Endothelial cell of umbilical vein (primary cell): ENCODE results near the gene LCAT. TPM values are rescaled to one million over a fixed set of nuclear protein-coding genes. Genes with fewer than 3 reads are reported as not detected.

ENCODE experiments used
- BruUV-seq: library from RNA; stranded (reverse); fragments of 400-500 nt; replicated peaks from 2 replicates; lab custom pipeline; 2021; lab: Mats Ljungman, UMichigan
- CTCF ChIA-PET: fragments of 300-600, 350-600 bp; sonication (Branson Sonifier 250); formaldehyde crosslinking; loops from one replicate; lab custom pipeline; 2021; ENCODE audit warnings: antibody characterized with exemption, inconsistent platforms; lab: Charles Lee
- POLR2A ChIA-PET: fragments of 300-600, 350-600 bp; sonication (Branson Sonifier 250); formaldehyde crosslinking; loops from one replicate; lab custom pipeline; 2021; ENCODE audit warnings: antibody characterized with exemption, inconsistent platforms; lab: Charles Lee
- DNase-seq: peaks from one replicate; pipeline ENCODE4 v3.0.0-alpha.2; 2011; ENCODE audit warnings: low read depth, low spot score
- FAIRE-seq: peaks from 2 replicates; lab custom pipeline; 2011; peaks lifted over from hg19 to GRCh38; lab: Jason Lieb, UNC
- H2AFZ ChIP-seq: 2 replicates; pipeline ENCODE4 v1.6.0; 2012; ENCODE audit warnings: low read depth, low read length, control low read depth, inconsistent platforms
- H3K27ac ChIP-seq: 2 replicates; pipeline ENCODE4 v1.5.1; 2011; ENCODE audit warnings: low read depth, mild to moderate bottlenecking, control low read depth, low read length, moderate library complexity; ENCODE audit not compliant: insufficient read depth
- H3K27me3 ChIP-seq, 2 experiments: 2 replicates each; pipeline versions ENCODE4 v1.6.0 to v1.6.1; 2011; ENCODE audit warnings: low read length in 2 of 2, mixed read lengths in 1 of 2; ENCODE audit not compliant: control insufficient read depth in 2 of 2, insufficient read depth in 2 of 2
- H3K36me3 ChIP-seq, 2 experiments: 2 replicates in 1 of 2; 3 replicates in 1 of 2; pipeline ENCODE4 v1.5.1; 2011; ENCODE audit warnings: low read length in 2 of 2, mild to moderate bottlenecking in 1 of 2, moderate library complexity in 1 of 2; ENCODE audit not compliant: control insufficient read depth in 2 of 2, insufficient read depth in 2 of 2; ENCODE audit errors: extremely low read depth in 1 of 2
- H3K4me1 ChIP-seq: 3 replicates; pipeline ENCODE4 v1.5.1; 2011; ENCODE audit warnings: mild to moderate bottlenecking, low read length; ENCODE audit not compliant: control insufficient read depth, insufficient read depth; ENCODE audit errors: extremely low read depth
- H3K4me2 ChIP-seq: 2 replicates; pipeline ENCODE4 v1.6.1; 2011; ENCODE audit warnings: low read length, control low read depth, mixed read lengths; ENCODE audit not compliant: insufficient read depth
- H3K4me3 ChIP-seq, 3 experiments: fragments of 200-600 bp in 1 of 3; sonication (generic), shearing (Covaris generic) in 1 of 3; replicated peaks in 1 of 3; 2 replicates each; pipeline ENCODE4 v1.5.1; 2011 to 2016; ENCODE audit warnings: control low read depth in 3 of 3, low read length in 3 of 3, mild to moderate bottlenecking in 2 of 3, inconsistent platforms in 1 of 3, low read depth in 1 of 3, moderate library complexity in 1 of 3; ENCODE audit not compliant: insufficient read depth in 1 of 3
- H3K79me2 ChIP-seq: 2 replicates; pipeline ENCODE4 v1.6.0; 2012; ENCODE audit warnings: low read length, inconsistent platforms; ENCODE audit not compliant: control insufficient read depth, insufficient read depth
- H3K9ac ChIP-seq: replicated peaks from 2 replicates; pipeline ENCODE3; 2011; ENCODE audit warnings: low read length, control low read depth; ENCODE audit not compliant: insufficient read depth; ENCODE audit errors: extremely low read depth
- H3K9me1 ChIP-seq: replicated peaks from 3 replicates; pipeline ENCODE4 v1.6.0; 2011; ENCODE audit warnings: mild to moderate bottlenecking, low read length; ENCODE audit not compliant: control insufficient read depth, insufficient read depth; ENCODE audit errors: extremely low read depth
- H3K9me3 ChIP-seq: replicated peaks from 2 replicates; pipeline ENCODE4 v1.5.1; 2012; ENCODE audit warnings: low read length, inconsistent platforms; ENCODE audit not compliant: control insufficient read depth, insufficient read depth
- H4K20me1 ChIP-seq: replicated peaks from 2 replicates; pipeline ENCODE3; 2011; ENCODE audit warnings: mild to moderate bottlenecking, low read length; ENCODE audit not compliant: control insufficient read depth, insufficient read depth; ENCODE audit errors: extremely low read depth
- CTCF ChIP-seq, 2 donors: IDR thresholded peaks; 1 replicate in 1 of 2; 2 replicates in 1 of 2; pipeline ENCODE4 v1.5.1; 2011; ENCODE audit warnings: low read length in 2 of 2, mild to moderate bottlenecking in 2 of 2, moderate library complexity in 2 of 2, control low read depth in 1 of 2, inconsistent platforms in 1 of 2, low read depth in 1 of 2; ENCODE audit not compliant: insufficient read depth in 1 of 2; ENCODE audit errors: extremely low read depth in 1 of 2
- EZH2 ChIP-seq: IDR thresholded peaks from 2 replicates; pipeline ENCODE4 v1.6.1; 2012; ENCODE audit warnings: borderline replicate concordance, low read depth, mild to moderate bottlenecking, moderate library complexity, low read length, inconsistent platforms; ENCODE audit not compliant: severe bottlenecking
- FOS ChIP-seq: IDR thresholded peaks from 2 replicates; pipeline ENCODE4 v1.6.1; 2011; ENCODE audit warnings: mild to moderate bottlenecking, low read length, moderate library complexity, borderline replicate concordance; ENCODE audit not compliant: insufficient read depth
- GATA2 ChIP-seq: IDR thresholded peaks from 2 replicates; pipeline ENCODE4 v1.7.0; 2011; ENCODE audit warnings: low read depth, mild to moderate bottlenecking, moderate library complexity, mixed read lengths, low read length; ENCODE audit not compliant: insufficient read length, insufficient read depth
- JUN ChIP-seq: IDR thresholded peaks from 2 replicates; pipeline ENCODE4 v1.6.1; 2011; ENCODE audit warnings: borderline replicate concordance, low read depth; ENCODE audit not compliant: insufficient read length, insufficient read depth
- MAX ChIP-seq: IDR thresholded peaks from 2 replicates; pipeline ENCODE4 v1.6.1; 2011; ENCODE audit not compliant: insufficient read depth, insufficient read length
- MYC ChIP-seq: IDR thresholded peaks from one replicate; pipeline ENCODE4 v1.6.1; 2011; ENCODE audit warnings: mild to moderate bottlenecking, low read depth, low read length
- POLR2A ChIP-seq: IDR thresholded peaks from 2 replicates; pipeline ENCODE4 v1.6.1; 2012; ENCODE audit warnings: low read depth, mild to moderate bottlenecking, control low read depth, low read length
- POLR2AphosphoS5 ChIP-seq: IDR thresholded peaks from 2 replicates; pipeline ENCODE4 v1.6.1; 2012; ENCODE audit warnings: low read depth, mild to moderate bottlenecking, control low read depth, low read length, moderate library complexity; ENCODE audit not compliant: insufficient read depth
- dilution Hi-C: fragments of 300-500 bp; cut with MboI; formaldehyde crosslinking; loops from one replicate; pipeline ENCODE4 v1.15.0; 2019; ENCODE audit warnings: low sequenced_read_pairs; ENCODE audit not compliant: extremely low pct_ligation_motif_present
- intact Hi-C: fragments of 100-400 bp; cut with micrococcal nuclease; formaldehyde crosslinking; loops from one replicate; pipeline ENCODE4 v1.10.0; 2022
- polyA plus RNA-seq, 4 experiments: library from polyadenylated mRNA; depleted of rRNA in 3 of 4; stranded (reverse) in 3 of 4; unstranded in 1 of 4; fragments of >200 nt; gene quantifications; 2 replicates each; pipeline versions ENCODE4 v1.2.1 to v1.2.3, GENCODE V29; 2011 to 2012; ENCODE audit warnings: missing spikeins in 1 of 4
- total RNA-seq: library from RNA; stranded (reverse); gene quantifications from 2 replicates; pipeline ENCODE4 v1.2.3, GENCODE V29; 2021

The LCAT gene
- total and polyA plus RNA-seq, 2 donors (not counting 3 experiments of a cell fraction or from before 2014, with no cell fraction given) = 22.6 to 46.1 TPM

- no peaks in the 10 kb centered on the region for H3K9me1 ChIP-seq
- BruUV-seq = no TSS peak
- ChIA-PET CTCF (interaction anchor here (1.7 kb wide), 1 partner anchor 87 kb away, joined by 5 read pairs; no protein-coding TSS in a partner anchor), POLR2A (no interaction called here)
- H3K4me3 ChIP-seq = no peak overlapping the region
- no peaks in the 10 kb centered on the region for H3K79me2 ChIP-seq
- H3K4me1 ChIP-seq = no peaks in the 10 kb centered on the region
- FAIRE-seq = no peak
- peaks cover 13 to 57% of the 10 kb centered on the region in 2 experiments for H3K36me3 ChIP-seq
- no peak overlapping the region for H3K4me2 ChIP-seq
- no peak for DNase-seq
- no peaks in the 10 kb centered on the region for H4K20me1 ChIP-seq
- no peak overlapping the region for H3K27ac ChIP-seq
- H3K27me3 ChIP-seq = no peaks in the 10 kb centered on the region
- H3K9ac ChIP-seq = no peak overlapping the region
- intact Hi-C loops = no loop called here
- dilution Hi-C loops = no loop called here
- TF ChIP-seq EZH2 (no peak), POLR2AphosphoS5 (no peak), MAX (no peak), FOS (no peak), GATA2 (no peak), MYC (no peak), POLR2A (no peak), JUN (no peak), CTCF (IDR thresholded peaks at IDR 0.05; ENCODE audit: extremely low read depth in 1 of 2, insufficient read depth in 1 of 2, low read depth in 1 of 2, low read length in 2 of 2) (no peak)
- no peak overlapping the region for H2AFZ ChIP-seq
- H3K9me3 ChIP-seq = no peaks in the 10 kb centered on the region
These were observed 9.9 kb upstream of the LCAT start for GRCh38 chr16:67953641-67954375.
